ENCODE measurements around the gene FBRSL1. TPM values are rescaled to one million over a fixed set of nuclear protein-coding genes. Genes with fewer than 3 reads are reported as not detected.

FBRSL1 gene
- total and polyA plus RNA-seq, 7 donors, result 3.9 to 37.0 (median 10.3) TPM

DNA sequence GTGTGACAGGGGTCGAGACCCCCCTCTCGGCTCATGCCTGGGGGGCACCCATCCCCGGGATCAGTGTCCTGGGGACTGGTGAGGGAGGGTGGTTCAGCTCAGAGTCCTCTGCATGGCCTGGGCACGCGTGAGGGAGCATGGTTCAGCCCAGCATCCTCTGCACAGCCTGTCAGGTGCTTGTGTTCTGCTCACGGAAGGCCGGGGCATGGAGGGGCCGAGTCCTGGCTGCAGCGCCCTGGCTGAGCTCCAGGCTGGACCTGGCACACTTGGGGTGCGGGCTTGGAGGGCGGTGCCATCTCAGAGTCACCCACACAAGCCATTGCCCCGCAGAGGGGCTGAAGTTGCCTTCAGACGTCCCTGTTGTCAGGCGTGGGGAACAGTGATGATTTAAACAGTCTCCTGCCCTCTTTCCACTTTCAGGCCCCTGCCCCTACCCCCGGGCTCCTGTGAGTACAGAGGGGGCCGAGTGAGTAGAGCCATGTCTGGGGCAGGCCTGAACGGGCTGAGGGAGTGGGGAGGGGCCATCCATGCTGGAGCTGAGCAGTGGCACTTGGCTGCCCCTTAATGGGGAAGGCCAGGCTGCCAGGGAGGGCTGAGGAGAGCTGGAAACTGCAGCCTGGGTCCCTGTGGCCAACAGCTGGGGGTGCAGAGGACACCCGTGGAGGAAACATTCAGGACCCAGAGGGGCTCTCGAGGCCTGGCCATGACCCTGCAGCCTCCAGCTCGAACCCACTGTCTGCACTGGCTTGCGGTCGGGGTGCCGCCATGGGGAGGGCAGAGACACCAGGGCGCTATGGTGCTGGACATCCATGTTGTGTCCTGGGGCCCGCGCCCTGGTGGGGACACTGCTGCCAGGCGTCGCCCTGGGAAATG is 22.5 kb downstream of the FBRSL1 start:
- WGBS, 2 donors, result 88 to 89% methylated on average over 28 of the region's 28 CpGs
- Histone ChIP-seq H3K27me3 (no peaks in the 10 kb centered on the region), H3K4me3 (no peak overlapping the region), H3K4me1 (peaks cover 0 to 2% (median under 1%) of the 10 kb centered on the region in 4 donors), H3K36me3 (peaks cover 4 to 43% (median 10%) of the 10 kb centered on the region in 4 donors), H3K27ac (no peak overlapping the region), H3K9me3 (no peaks in the 10 kb centered on the region)
- intact Hi-C loops (cut with DNase I), result no loop called here
- TF ChIP-seq POLR2A (IDR thresholded peaks at IDR 0.05) (no peak), EP300 (IDR thresholded peaks at IDR 0.05) (no peak), POLR2AphosphoS5 (IDR thresholded peaks at IDR 0.05) (no peak)
- TF ChIP-seq, protein P1, sequence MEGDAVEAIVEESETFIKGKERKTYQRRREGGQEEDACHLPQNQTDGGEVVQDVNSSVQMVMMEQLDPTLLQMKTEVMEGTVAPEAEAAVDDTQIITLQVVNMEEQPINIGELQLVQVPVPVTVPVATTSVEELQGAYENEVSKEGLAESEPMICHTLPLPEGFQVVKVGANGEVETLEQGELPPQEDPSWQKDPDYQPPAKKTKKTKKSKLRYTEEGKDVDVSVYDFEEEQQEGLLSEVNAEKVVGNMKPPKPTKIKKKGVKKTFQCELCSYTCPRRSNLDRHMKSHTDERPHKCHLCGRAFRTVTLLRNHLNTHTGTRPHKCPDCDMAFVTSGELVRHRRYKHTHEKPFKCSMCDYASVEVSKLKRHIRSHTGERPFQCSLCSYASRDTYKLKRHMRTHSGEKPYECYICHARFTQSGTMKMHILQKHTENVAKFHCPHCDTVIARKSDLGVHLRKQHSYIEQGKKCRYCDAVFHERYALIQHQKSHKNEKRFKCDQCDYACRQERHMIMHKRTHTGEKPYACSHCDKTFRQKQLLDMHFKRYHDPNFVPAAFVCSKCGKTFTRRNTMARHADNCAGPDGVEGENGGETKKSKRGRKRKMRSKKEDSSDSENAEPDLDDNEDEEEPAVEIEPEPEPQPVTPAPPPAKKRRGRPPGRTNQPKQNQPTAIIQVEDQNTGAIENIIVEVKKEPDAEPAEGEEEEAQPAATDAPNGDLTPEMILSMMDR (IDR thresholded peaks at IDR 0.05), result no peak
- DNase-seq, result no peak

DNA sequence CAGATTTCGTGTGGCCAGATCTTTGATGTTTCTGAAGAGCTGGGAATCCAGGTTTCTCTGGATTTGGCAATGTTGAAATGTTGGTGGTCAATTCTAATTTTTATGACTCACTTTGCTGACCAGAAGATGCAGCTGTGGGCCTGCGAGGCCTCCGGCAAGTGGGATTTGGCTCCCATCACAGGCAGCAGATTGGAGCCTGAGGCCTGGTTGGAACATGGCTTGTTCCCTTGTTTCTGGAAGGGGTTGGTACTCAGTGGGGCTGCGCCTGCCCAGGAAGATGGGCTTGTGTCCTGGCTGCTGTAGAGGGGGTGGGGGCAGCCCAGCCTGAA is 23.1 kb downstream of the FBRSL1 start:
- no peaks in the 10 kb centered on the region for H3K27me3 ChIP-seq
- H3K4me1 ChIP-seq, result no peaks in the 10 kb centered on the region
- H3K4me3 ChIP-seq, result no peak overlapping the region
- intact Hi-C loops (cut with DNase I), result no loop called here
- DNase-seq, result no peak
- no peaks in the 10 kb centered on the region for H3K9me3 ChIP-seq
- WGBS, 2 donors, result 85 to 90% methylated on average over 4 of the region's 4 CpGs
- H3K27ac ChIP-seq, result no peak overlapping the region
- TF ChIP-seq, protein P1 (IDR thresholded peaks at IDR 0.05), result no peak
- TF ChIP-seq EP300 (IDR thresholded peaks at IDR 0.05) (no peak), POLR2A (IDR thresholded peaks at IDR 0.05) (no peak), POLR2AphosphoS5 (IDR thresholded peaks at IDR 0.05) (no peak)
- peaks cover 4 to 46% (median 10%) of the 10 kb centered on the region in 4 donors for H3K36me3 ChIP-seq

DNA sequence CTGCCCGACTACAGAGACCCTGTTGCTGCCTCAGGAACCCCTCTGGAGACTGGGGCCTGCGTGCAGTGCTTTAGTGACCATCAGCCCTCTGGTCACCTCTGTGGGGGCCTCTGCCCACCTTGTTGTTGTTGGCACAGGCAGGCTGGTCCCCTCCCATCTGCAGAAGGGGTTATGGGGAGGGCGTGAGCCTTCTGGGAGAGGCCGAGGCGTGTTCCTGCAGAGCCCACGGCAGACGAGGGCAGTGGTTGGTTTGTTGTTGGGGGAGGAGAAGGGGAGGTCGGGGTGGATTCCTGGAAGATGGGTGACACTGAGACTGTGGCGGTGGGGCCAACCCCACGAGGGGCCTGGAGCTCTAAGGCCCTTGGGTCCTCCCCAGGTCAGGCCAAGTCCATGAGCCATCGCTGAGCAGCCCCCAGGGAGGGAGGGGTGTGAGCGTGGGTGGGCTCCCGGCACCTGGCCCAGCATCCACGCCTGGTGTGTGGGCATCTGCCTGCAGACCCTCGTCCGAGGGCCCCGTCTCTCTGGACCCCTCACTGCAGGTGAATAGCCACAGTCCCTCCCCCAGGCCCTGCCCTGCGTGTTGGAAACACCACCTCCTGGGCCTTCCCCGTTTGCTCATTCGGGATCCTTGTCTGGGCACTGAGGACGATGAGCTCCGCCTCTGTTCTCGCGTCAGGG is 23.6 kb downstream of the FBRSL1 start:
- no peaks in the 10 kb centered on the region for H3K9me3 ChIP-seq
- intact Hi-C loops (cut with DNase I), result no loop called here
- H3K4me1 ChIP-seq, result no peaks in the 10 kb centered on the region
- TF ChIP-seq, protein P1 (IDR thresholded peaks at IDR 0.05), result no peak
- H3K4me3 ChIP-seq, result no peak overlapping the region
- WGBS, 2 donors, result 80 to 88% methylated on average over 24 of the region's 24 CpGs
- H3K27ac ChIP-seq, result no peak overlapping the region
- H3K36me3 ChIP-seq, result peaks cover 4 to 43% (median 5%) of the 10 kb centered on the region in 4 donors
- DNase-seq, result no peak
- H3K27me3 ChIP-seq, result no peaks in the 10 kb centered on the region

DNA sequence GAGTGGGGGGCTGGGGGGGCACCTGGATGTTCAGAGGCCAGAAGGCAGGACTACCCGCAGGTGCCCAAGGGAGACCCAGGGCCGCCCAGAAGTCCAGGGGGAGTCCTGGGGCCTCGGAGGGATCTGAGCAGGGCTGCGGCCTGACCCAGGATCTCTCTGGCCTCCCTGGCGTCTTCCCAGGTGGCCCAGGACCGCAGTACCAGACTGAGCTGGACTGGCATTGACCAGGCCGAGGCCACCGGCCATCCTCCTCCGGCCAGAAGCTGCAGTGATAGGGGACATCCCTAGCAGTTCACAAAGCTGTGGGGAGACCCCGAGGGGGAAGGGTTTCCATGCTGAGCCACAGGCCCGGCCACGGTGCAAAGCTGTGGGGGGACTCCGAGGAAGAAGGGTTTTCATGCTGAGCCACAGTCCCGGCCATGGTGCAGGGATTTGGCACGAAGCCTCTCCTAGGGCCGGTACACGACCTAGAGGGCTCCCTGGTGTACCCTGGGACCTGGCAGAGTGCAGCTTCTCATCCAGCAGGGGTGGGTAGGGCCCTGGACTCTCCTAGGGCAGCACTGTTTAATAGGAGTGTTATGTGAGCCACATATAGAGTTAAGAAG is 24.4 kb downstream of the FBRSL1 start:
- no peak overlapping the region for H3K27ac ChIP-seq
- TF ChIP-seq EP300 (IDR thresholded peaks at IDR 0.05), result no peak
- TF ChIP-seq, protein P1 (IDR thresholded peaks at IDR 0.05), result no peak
- H3K27me3 ChIP-seq, result no peaks in the 10 kb centered on the region
- no peak for DNase-seq
- intact Hi-C loops (cut with DNase I), result no loop called here
- H3K4me3 ChIP-seq, result no peak overlapping the region
- H3K4me1 ChIP-seq, result no peaks in the 10 kb centered on the region
- peaks cover 0 to 35% (median 2%) of the 10 kb centered on the region in 4 donors for H3K36me3 ChIP-seq
- H3K9me3 ChIP-seq, result no peaks in the 10 kb centered on the region
- 87 to 91% methylated on average over 17 of the region's 17 CpGs for WGBS, 2 donors

Data from sigmoid colon (tissue), 7 donors.